HG02943 (cell line): Measurements from ENCODE around the gene GPATCH8.
"Not testable (repeated sequence)": the region's sequence is repeated elsewhere in the genome, so short reads cannot be mapped to it uniquely, and the experiment has no call there.

ENCODE experiments used
- ATAC-seq: cut with Tn5 transposase; IDR thresholded peaks from one replicate; pipeline ENCODE4 v1.9.1; 2021; ENCODE audit warnings: mild to moderate bottlenecking, low read depth, moderate library complexity; ENCODE audit not compliant: unreplicated experiment

GPATCH8 gene

GRCh38 chr17:44398692-44399691 is 104.2 kb downstream of the GPATCH8 start:
- no peak for ATAC-seq

- no peak for ATAC-seq
These were observed 105.4 kb downstream of the GPATCH8 start for GRCh38 chr17:44397479-44398440.

GRCh38 chr17:44396946-44397345 is 106.3 kb downstream of the GPATCH8 start:
- no peak for ATAC-seq

DNA sequence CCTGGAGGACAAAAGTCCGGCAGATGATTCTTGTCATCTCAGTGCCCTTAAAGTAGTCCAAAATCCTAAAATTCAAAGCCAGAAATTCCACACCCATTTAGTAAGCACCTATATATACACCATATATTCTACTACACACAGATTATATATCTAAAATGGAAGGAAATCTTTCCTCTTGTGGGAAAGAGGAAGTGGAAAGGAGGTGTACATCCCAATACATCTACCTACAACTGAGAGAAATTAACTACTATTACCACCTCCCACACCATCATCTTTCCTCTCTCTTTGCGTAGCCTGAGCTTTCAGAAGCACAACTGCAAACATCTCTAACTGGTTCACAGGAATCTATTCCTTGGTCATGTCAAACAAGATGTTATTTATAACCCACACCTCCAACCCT is 108.4 kb downstream of the GPATCH8 start:
- ATAC-seq, result no peak

DNA sequence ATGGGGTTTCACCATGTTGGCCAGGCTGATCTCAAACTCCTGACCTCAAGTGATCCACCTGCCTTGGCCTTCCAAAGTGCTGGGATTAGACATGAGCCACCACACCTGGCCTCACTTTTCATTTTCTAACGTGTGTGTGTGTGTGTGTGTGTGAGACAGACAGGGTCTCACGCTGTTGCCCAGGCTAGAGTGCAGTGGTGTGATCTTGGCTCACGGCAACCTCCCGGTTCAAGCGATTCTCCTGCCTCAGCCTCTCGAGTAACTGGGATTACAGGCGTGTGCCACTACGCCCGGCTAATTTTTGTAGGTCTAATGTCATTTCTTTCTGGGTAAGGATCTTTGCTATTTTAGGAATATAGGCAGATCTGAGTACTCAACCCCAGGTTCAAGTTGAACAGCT is 109.1 kb downstream of the GPATCH8 start:
- not testable (repeated sequence) for ATAC-seq

DNA sequence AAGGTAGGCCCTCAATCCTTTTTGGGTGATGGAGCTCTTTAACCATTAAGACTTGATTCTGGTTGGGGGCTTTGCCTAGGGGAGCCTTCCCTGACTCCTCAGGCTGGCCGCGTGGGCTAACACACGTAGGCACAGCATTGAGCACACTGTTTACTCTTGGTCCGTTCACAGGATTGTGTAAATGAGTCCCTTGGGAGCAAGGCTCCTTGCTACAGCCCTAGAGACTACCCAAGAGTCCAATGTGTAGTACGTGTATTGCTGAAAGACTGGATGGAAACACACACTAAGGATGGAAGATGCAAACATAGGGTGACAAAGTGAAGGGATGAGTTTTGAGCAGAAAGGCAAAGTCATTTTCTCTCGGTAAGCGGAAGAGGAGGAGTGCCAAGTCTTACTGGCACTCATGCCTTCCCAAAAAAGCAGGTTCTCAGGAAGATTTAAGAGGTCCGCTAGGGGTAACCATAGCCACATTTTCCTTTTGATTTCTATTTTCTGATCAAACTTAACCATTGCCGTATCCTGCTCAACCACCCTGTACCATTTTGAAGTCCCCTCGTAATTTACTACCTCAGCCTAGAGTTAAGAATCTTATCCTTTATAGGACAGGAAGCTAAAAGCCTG is 112.8 kb downstream of the GPATCH8 start:
- no peak for ATAC-seq

- no peak for ATAC-seq
These were observed 113.4 kb downstream of the GPATCH8 start for GRCh38 chr17:44389723-44390202.

DNA sequence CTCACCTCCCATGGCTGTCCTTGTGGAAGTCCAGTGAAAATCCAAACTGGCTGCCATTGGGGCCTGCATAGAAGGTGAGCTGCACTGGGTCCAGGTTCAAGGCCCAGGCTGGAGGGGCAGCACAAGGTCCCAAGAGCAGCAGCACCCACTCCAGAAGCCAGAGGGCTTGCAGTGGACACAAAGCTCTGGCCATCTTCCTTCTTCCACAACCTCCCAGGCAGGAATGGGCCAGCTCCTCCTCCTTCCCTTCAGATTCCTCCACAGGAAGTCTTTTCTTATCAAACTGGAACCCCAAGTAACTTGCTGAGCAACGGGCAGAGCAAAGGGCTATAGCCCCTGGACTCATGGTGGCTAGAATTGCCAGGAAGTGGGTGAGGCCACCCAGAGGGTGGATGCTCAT is 113.9 kb downstream of the GPATCH8 start, which contains the start of gene ITGA2B:
ITGA2B (minus strand) TSS at position 369 of the 400 bp plus-strand sequence; CDS start at position 193, 176 bp downstream.
- no peak for ATAC-seq

- no peak for ATAC-seq
These were observed 115.4 kb downstream of the GPATCH8 start for GRCh38 chr17:44387804-44388203.

DNA sequence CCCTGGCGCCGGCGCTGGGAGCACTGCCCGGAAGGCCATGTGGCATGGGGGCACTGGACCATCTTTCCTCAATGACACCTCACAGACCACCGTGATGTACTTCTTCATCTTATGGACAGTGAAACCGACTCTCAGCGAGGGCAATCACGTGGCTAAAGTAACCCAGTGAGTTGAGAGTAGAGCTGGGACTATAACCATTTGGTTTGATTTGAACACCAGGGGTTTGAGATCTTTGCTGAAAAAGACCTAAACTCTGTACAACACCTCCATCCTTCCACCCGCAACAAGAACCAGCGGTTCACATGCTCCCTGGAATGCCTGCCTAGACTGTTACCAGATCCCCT is 117.1 kb downstream of the GPATCH8 start:
- no peak for ATAC-seq

- no peak for ATAC-seq
These were observed 117.7 kb downstream of the GPATCH8 start for GRCh38 chr17:44385287-44386181.

GRCh38 chr17:44384823-44385286 is 118.4 kb downstream of the GPATCH8 start:
- ATAC-seq, result no peak

GRCh38 chr17:44384281-44384822 is 118.9 kb downstream of the GPATCH8 start:
- ATAC-seq, result no peak

- ATAC-seq, result no peak
These were observed 119.3 kb downstream of the GPATCH8 start for GRCh38 chr17:44383861-44384260.

GRCh38 chr17:44383363-44383762 is 119.8 kb downstream of the GPATCH8 start:
- ATAC-seq, result no peak

- no peak for ATAC-seq
These were observed 120.3 kb downstream of the GPATCH8 start for GRCh38 chr17:44382917-44383316.

GRCh38 chr17:44381810-44382305 is 121.3 kb downstream of the GPATCH8 start:
- ATAC-seq, result no peak

GRCh38 chr17:44380767-44381166 is 122.4 kb downstream of the GPATCH8 start:
- no peak for ATAC-seq

- no peak for ATAC-seq
These were observed 123.3 kb downstream of the GPATCH8 start for GRCh38 chr17:44379887-44380286.
